HepG2 (cell line): Measurements from ENCODE around the gene SND1.

ENCODE experiments used
- POLR2A ChIP-seq, 2 experiments: IDR thresholded peaks; 2 replicates each; pipeline ENCODE4 v1.6.1; 2011; ENCODE audit warnings: low read depth in 2 of 2, low read length in 2 of 2, mild to moderate bottlenecking in 1 of 2, moderate library complexity in 1 of 2; ENCODE audit not compliant: insufficient read depth in 1 of 2
- SYNCRIP ChIP-seq: fragments of 200-400 bp; formaldehyde crosslinking; IDR thresholded peaks from 2 replicates; pipeline ENCODE4 v1.6.1; 2018; ENCODE audit warnings: mild to moderate bottlenecking, low read depth, low read length; ENCODE audit not compliant: insufficient read depth
- ZNF317 ChIP-seq: sonication (generic); formaldehyde crosslinking; IDR thresholded peaks from 2 replicates; pipeline ENCODE4 v1.5.0; 2020; ENCODE audit warnings: mild to moderate bottlenecking, missing genetic modification reagents
- ZNF564 ChIP-seq: sonication (generic); formaldehyde crosslinking; IDR thresholded peaks from 2 replicates; pipeline ENCODE4 v1.8.1; 2023; ENCODE audit warnings: mild to moderate bottlenecking, missing genetic modification reagents
- ZNF746 ChIP-seq: sonication (generic); formaldehyde crosslinking; IDR thresholded peaks from 2 replicates; pipeline ENCODE4 v1.8.0; 2022; ENCODE audit warnings: mild to moderate bottlenecking, missing genetic modification reagents
- TF ChIP-seq, protein P1 (sequence below): sonication (generic); formaldehyde crosslinking; IDR thresholded peaks from 2 replicates; pipeline ENCODE4 v1.4.0; 2020; ENCODE audit warnings: mild to moderate bottlenecking, missing genetic modification reagents
- TF ChIP-seq, protein P2 (sequence below): sonication (generic); formaldehyde crosslinking; IDR thresholded peaks from 2 replicates; pipeline ENCODE4 v1.5.0; 2020; ENCODE audit warnings: mild to moderate bottlenecking, missing genetic modification reagents, moderate library complexity
- TF ChIP-seq, protein P3 (sequence below): sonication (generic); formaldehyde crosslinking; IDR thresholded peaks from 2 replicates; pipeline ENCODE4 v1.4.0; 2020; ENCODE audit warnings: missing genetic modification reagents

DNA sequence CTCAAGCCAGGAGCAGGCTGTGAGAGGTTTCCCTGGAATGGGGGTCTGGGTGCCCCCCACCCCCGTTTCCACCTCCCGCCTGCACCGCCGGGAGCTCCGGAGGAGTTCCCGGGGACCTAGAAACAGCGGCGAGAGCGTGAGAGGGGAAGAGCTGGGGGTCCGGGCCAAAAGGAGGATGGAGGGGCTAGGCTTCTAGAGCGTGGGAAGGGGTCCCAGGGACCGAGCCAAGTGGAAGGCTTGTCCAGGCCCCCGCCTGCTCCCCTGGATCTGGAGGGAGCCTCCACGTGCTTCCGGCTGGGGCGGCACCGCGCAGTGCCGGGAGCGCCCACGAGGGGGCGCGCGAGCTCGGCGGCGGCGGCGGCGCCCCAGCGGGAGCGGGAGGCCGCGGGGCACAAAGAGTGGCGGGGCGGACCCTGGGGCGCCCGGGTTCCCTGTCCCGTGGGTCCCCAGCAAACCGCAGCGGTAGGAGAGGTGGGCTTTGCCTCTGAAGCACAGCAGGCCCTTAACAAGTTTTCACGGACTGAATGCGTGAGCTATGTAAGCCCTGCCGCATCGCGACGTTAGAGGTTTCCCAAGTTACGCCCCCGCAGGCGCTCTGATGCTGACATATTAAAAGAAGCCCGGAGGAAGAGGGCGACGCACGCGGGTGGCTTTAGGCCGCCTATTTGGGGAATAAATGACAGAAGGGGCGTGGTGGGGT lies 483.7 kb downstream of the SND1 start:
- no peak for TF ChIP-seq ZNF317 (CRISPR knock-in tag)
- no peak for TF ChIP-seq SYNCRIP
- TF ChIP-seq, protein P1, sequence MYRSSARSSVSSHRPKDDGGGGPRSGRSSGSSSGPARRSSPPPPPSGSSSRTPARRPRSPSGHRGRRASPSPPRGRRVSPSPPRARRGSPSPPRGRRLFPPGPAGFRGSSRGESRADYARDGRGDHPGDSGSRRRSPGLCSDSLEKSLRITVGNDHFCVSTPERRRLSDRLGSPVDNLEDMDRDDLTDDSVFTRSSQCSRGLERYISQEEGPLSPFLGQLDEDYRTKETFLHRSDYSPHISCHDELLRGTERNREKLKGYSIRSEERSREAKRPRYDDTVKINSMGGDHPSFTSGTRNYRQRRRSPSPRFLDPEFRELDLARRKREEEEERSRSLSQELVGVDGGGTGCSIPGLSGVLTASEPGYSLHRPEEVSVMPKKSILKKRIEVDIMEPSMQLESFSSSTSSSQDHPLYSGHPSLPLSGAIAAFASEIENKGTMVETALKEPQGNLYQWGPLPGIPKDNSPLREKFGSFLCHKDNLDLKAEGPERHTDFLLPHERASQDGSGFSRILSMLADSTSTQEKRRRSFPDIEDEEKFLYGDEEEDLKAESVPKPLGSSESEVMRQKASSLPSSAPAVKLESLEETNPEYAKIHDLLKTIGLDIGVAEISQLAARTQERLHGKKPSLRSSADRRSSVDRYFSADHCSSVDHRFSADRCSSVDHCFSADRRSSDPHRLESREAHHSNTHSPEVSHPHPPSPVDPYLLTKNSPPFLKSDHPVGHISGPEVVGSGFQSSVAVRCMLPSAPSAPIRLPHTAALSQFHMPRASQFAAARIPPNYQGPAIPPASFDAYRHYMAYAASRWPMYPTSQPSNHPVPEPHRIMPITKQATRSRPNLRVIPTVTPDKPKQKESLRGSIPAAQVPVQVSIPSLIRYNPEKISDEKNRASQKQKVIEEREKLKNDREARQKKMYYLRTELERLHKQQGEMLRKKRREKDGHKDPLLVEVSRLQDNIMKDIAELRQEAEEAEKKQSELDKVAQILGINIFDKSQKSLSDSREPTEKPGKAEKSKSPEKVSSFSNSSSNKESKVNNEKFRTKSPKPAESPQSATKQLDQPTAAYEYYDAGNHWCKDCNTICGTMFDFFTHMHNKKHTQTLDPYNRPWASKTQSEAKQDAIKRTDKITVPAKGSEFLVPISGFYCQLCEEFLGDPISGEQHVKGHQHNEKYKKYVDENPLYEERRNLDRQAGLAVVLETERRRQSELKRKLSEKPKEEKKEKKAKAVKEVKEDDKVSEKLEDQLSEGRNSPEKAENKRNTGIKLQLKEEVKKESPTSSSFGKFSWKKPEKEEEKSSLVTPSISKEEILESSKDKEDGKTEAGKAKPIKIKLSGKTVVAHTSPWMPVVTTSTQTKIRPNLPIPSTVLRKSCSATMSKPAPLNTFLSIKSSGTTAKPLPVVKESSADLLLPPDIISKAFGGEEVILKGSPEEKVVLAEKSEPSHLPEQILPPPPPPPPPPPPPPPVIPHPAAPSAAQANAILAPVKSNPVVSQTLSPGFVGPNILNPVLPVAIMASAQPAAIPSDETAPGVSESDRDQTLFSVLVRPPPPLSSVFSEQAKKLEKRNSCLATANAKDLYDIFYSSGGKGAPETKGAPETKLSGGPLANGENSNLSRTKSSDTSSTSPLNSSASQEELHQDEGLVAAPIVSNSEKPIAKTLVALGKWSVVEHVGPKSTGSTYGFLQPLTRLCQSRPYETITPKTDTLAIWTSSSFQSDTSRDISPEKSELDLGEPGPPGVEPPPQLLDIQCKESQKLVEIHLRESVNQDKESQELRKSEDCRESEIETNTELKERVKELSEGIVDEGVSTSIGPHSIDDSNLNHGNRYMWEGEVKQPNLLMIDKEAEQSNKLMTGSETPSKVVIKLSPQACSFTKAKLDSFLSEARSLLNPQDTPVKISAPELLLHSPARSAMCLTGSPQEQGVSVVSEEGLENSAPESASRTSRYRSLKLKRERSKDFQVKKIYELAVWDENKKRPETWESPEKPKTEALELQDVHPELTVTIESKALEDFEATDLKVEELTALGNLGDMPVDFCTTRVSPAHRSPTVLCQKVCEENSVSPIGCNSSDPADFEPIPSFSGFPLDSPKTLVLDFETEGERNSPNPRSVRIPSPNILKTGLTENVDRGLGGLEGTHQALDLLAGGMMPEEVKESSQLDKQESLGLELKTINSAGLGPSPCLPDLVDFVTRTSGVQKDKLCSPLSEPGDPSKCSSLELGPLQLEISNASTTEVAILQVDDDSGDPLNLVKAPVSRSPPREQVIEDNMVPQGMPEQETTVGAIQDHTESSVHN (CRISPR knock-in tag): no peak
- TF ChIP-seq ZNF746: peak; percentile 40; the same call in 1 of the 2 replicates
- TF ChIP-seq ZNF564 (CRISPR knock-in tag): no peak
- no peak for TF ChIP-seq POLR2A (IDR thresholded peaks at IDR 0.05; ENCODE audit: insufficient read depth in 1 of 2, low read depth in 2 of 2, low read length in 2 of 2)
- TF ChIP-seq, protein P2, sequence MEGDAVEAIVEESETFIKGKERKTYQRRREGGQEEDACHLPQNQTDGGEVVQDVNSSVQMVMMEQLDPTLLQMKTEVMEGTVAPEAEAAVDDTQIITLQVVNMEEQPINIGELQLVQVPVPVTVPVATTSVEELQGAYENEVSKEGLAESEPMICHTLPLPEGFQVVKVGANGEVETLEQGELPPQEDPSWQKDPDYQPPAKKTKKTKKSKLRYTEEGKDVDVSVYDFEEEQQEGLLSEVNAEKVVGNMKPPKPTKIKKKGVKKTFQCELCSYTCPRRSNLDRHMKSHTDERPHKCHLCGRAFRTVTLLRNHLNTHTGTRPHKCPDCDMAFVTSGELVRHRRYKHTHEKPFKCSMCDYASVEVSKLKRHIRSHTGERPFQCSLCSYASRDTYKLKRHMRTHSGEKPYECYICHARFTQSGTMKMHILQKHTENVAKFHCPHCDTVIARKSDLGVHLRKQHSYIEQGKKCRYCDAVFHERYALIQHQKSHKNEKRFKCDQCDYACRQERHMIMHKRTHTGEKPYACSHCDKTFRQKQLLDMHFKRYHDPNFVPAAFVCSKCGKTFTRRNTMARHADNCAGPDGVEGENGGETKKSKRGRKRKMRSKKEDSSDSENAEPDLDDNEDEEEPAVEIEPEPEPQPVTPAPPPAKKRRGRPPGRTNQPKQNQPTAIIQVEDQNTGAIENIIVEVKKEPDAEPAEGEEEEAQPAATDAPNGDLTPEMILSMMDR (CRISPR knock-in tag): peak; percentile 77
- TF ChIP-seq, protein P3, sequence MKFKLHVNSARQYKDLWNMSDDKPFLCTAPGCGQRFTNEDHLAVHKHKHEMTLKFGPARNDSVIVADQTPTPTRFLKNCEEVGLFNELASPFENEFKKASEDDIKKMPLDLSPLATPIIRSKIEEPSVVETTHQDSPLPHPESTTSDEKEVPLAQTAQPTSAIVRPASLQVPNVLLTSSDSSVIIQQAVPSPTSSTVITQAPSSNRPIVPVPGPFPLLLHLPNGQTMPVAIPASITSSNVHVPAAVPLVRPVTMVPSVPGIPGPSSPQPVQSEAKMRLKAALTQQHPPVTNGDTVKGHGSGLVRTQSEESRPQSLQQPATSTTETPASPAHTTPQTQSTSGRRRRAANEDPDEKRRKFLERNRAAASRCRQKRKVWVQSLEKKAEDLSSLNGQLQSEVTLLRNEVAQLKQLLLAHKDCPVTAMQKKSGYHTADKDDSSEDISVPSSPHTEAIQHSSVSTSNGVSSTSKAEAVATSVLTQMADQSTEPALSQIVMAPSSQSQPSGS (CRISPR knock-in tag): no peak
